ENCODE results near the gene ALDH4A1.
"Not testable (repeated sequence)": the region's sequence is repeated elsewhere in the genome, so short reads cannot be mapped to it uniquely, and the experiment has no call there.

ALDH4A1 gene

DNA sequence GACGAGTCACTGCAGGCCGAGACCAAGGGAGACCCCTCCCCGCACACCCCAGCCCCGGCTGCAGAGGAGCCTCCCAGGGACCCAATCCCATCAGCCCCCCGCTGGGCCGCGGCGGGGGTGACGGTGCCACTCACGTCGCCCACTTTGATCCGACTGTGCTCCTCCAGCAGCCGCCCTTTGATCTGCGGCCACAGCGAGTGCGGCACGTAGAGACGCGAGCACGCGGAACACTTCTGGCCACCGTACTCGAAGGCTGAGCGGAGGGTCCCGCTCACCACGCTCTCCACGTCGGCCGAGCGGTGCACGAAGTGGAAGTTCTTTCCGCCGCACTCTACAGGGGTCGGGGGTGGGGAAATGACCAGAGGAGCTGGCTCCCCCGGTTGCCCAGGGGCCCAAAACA lies 25.1 kb downstream of the ALDH4A1 start:
- no peak for DNase-seq (ENCODE audit: low spot score)

DNA sequence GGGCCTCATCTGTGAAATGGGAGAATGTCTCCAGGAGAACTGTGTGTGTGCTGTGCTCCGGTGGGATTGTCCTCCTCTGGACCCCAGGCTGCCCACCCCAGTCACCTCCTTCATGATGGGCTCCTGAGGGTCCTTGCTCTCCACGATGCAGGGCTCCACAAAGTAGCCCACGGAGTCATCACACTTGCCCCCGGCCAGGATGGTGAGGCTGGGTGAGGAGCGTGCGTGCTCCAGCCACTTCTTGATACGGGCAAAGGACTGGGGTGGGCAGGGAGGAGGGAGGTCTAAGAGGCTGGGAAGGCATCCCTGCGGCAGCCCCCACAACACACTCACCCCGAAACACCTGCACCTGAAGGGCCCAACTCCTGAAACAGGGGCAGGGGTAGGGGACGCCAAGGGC lies 26.1 kb downstream of the ALDH4A1 start:
- no peak for DNase-seq (ENCODE audit: low spot score)

DNA sequence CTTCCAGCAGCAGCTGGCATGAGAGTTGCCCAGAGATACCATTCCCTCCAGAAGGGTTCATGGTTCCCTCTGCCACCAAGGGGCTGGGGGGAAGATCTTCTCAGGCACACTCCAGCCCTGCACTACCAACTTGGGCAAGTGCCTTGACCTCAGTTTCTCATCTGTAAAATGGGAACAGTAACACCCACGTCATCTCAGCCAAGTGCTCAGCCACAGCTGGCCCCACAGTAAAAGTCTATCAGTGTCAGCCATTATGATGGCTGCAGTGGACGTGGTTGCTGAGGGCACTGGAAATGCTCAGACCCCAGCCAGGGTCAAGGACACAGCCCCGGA lies 26.6 kb downstream of the ALDH4A1 start:
- DNase-seq (ENCODE audit: low spot score) = no peak

DNA sequence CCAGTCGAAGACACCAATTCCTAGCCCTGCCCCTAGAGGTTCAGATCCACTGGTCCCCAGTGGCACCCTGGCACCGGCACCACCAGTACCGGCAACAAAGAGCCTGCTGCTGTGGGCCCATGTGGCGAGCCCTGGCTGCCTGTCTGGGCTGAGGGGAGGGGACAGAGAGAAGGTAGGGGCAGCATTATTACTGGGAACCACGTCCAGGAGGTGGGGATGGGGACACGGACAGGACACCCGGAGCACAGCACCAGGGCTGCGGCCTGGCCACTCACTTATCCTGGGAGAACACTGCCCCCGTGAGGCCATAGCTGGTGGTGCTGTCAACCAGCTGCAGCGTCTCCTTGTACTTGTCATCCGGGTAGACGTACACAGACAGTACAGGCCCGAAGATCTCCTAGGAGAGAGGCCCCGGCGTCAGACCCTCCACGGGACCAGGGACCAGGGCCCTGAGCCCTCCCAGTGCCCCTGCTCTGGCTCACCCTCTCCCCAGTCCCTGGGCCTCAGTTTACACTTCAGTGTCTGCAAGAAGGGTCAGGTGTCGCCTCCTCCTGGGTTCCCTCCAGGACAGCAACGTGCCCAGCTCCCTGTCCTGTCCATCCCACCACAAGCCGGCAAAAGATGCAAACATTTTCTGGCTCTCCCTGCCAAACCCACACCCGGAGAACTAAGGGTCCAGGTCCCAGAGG lies 27.1 kb downstream of the ALDH4A1 start:
- DNase-seq (ENCODE audit: low spot score) = peak; percentile 87

DNA sequence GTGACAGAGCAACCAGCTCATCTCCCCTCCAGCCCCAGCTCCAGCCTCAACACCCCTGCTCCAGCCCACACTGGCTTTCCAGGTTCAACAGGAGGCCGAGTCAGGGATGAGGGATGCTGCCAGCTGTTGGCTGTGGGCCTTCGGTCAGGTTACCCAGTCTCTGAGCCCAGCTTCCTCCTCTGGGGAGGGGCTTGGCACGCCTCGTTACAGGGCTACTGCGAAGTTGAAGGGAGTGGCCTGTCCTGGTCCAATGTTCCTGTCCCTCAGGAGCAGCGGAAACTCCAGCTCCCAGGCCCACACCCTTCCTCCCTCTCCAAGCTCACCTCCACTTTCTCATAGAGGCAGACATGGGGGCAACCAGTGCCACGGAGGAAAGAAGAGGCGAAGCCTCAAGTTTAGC lies 27.8 kb downstream of the ALDH4A1 start:
- no peak for DNase-seq (ENCODE audit: low spot score)

DNA sequence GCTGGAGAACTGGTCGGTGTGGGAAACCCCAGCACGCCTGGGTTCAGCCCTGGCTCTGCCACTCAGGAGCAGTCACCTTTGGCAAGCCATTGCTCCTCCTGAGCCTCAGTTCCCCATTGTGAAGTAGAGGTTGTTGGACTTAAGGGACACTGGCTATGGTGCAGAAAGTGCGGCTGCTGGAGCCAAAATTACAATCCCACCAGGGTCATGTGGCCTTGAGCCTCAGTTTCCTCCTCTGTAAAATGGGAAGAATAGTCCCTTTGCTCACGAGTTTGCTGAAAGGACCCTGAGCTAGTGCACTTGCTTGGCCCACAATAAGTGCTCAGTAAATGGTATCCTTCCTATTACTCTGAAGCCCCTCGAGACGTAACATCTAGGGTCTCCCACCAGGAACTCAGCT lies 28.3 kb downstream of the ALDH4A1 start:
- DNase-seq (ENCODE audit: low spot score) = no peak

DNA sequence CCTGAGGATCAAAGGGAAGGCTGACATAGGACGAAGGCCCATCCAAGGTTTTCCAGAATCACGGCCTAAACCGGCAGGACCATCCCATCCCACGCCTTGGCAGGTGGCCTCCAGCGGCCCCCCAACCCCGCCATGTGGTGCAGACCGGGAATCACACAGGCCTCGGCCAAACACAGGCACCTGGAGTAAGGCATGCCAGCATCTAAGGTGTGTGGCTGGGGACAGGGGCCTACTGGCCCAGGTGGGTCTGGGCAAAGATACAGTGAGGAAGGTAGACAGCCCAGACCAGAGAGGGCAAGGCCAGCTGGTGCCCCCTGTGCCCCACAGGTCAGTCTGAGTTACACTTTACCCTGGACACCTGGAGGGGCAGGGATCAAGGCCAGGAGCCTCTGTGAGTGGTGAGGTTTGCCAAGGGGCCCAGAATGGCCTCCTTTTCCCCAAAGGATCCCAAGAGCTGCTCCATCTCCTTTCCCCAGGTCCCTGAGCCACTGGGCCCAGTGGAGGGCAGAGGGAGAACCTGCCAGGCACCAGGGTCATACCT lies 30.2 kb downstream of the ALDH4A1 start:
- no peak for DNase-seq (ENCODE audit: low spot score)

DNA sequence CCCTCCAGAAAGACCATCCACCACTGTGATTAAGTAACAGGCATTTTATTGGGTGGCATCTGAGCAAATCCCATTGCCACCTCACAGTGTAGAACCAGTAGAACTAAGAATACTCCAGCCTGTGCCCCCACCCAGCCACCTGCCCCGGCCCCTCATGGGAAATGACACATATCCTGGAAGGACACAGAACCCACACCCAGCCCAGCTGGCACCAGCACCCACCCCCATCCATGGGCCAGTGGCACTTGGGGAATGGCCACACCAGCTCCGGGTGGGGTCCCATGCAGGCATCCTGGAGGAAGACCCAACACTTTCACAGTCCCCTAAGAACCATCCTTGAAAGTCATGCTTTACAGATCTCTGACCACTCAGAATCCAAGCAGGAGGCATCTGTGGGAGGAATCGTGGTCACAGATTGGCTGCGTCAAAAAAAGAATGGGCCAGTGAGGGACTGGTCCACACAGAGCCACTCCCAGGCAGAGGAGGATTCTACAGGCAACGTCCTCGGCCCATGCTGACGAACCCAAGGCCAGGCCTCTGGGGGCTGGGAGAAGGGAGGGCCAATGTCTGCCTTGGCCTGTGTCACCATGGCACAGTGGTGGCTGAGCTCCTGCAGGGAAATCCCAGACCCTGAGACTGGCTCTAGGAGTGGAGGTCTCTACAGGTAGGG lies 30.8 kb downstream of the ALDH4A1 start:
- DNase-seq (ENCODE audit: low spot score) = no peak

DNA sequence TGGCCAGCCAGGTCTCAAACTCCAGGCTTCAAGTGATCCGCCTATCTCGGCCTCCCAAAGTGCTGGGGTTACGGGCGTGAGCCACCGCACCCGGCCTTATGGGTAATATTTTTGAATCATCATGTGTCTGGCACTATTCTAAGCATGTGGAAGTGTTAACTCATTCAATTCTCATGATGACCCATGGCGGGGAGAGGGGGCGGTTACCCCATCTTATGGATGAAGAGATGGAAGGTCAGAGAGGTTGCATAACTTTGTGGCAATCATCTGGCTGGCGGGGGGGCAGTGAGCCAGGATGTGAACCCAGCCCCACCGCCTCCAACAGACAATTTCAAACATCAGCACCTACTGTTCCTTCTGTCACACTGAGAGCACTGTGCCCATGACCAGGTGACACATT lies 31.4 kb downstream of the ALDH4A1 start:
- no peak for DNase-seq (ENCODE audit: low spot score)

DNA sequence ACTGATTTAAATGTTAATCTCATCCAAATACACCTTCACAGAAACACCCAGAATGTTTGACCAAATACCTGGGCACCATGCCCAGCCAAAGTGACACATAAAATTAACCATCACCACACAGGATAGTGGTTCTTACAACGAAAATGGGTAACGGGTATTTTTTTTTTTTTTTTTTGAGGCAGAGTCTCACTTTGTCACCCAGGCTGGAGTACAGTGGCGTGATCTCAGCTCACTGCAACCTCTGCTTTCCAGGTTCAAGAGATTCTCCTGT lies 31.8 kb downstream of the ALDH4A1 start:
- not testable (repeated sequence) for DNase-seq (ENCODE audit: low spot score)

DNA sequence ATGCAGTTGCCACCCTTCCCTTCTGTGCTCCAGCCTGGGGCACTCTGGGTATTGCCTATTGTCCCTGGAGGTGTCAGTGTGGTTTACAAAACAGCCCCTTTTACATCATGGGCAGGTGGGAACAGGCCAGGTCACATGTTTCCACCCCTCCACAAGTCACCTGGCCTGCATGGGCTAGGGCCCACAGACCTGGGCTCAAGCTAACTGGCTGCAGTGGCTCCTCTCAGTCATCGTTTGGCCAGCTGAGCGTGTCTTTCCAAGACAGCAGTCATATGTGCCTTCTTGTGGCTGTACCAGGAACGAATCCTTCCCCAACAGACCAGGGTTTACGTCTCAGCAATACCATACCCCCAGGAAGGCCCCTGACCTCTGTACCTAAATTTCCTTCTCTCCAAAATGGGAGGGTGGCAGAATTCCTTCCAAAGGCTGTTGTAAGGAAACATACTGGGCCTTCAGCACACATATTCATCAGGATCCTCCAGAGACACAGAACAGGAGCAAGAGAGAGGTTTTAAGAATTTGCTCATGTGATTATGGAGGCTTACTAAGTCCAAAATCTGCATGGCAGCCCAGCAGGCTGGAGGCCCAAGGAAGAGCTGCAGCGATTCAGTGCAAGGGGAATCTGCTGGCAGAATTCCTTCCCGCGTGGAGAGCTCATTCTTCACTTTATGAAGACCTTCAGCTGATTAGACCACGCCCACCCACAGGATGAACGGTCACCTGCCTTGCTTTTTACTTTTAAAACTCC lies 32.3 kb downstream of the ALDH4A1 start:
- DNase-seq (ENCODE audit: low spot score) = no peak

DNA sequence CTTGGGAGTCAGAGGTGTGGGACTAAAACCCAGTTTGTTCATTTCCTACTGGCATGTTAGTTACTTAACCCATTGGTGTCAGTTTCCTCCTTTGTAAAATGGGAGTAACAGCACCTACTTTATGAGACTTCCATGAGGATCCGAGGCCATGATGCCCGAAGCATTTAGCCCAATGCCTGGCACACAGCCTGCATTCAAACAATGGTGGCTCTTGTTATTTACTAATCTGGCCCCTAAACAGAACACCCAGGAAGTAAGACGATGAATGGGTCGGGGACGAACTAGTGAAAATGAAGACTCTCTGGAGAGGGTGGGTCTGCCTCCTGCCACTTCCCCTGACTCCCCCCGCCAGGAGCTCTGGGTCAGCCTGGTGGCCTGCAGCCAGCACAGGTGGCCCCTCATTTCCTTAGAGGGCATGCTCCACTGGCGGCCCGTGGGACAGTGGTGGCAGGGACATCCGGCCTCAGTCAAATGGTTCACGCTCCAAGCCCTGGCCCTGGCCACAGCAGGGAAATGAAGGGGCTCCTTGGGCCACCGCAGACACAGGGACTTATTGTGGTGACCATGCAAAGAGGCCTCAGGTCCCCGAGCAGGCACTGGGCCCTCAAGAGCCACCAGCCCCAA lies 33.4 kb downstream of the ALDH4A1 start:
- DNase-seq (ENCODE audit: low spot score) = no peak

DNA sequence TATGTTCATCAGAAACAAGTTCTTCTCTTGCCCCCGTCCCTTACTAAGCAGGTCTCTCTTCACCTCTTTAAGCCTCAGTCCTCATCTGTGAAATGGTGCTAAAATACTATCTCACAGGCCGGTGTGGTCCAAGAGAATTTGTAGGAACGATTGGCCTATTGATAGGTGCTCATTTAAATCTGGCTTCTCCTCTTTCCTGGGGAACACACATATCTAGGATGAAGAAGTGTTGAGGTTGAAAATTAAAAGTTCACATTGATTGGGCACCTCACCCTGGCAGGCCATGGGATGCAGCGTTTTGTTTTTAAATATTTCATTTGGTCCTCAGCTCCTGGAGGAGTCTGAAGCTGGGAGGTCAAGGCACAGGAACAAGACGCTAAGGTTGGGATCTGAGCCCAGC lies 34.0 kb downstream of the ALDH4A1 start:
- DNase-seq (ENCODE audit: low spot score) = no peak

DNA sequence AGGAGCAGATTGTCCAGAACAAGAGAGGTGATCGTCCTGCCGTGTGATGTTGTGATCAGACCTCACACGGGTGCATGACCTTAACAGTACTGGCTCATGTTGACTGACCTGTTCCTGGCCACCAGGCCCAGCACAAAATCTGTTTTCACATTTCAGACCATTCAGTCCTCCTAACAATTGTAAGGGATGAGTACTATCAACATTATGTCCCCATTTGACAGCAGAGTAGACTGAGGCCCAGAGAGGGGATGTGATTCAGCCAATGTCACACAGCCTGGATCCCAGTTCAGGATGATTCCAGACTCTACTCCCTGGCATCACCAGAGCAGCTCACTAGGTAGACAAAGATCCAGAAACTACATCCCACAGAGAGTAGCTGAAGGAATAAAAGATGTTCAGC lies 35.5 kb downstream of the ALDH4A1 start:
- no peak for DNase-seq (ENCODE audit: low spot score)

DNA sequence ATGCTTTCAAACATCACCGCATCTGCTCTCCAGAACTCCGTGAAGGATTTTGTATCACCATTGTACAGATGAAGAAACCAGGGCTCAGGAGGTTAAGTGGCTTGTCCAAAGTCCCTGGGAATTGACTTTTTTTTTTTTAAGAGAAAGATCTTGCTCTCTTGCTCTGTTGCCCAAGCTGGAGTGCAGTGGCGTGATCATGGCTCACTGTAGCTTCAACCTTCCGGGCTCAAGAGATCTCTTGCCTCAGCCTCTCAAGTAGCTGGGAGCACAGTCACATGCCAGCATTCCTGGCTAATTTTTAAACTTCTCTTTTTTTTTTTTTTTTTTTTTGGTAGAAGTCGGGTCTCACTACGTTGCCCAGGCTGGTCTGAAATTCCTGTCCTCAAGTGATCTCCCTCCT lies 36.0 kb downstream of the ALDH4A1 start:
- no peak for DNase-seq (ENCODE audit: low spot score)

DNA sequence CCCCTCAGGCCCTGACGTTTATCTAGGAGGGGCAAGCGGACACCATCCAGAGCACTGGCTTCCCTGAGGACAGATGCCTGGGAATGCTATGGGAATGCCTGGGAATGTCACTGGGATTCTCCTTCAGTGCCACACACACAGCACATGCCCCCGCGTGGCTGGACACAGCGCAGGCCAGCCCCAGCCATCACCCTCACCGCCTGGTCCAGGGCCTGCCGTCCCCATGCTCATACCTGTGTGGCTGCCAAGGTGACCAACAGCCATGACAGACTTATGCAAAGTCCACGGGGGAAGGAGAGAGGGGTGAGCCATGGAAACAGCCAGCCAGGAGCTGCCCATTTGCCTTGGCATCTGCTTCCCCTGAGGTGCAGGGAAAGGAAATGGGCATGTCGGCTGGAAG lies 37.2 kb downstream of the ALDH4A1 start:
- no peak for DNase-seq (ENCODE audit: low spot score)

DNA sequence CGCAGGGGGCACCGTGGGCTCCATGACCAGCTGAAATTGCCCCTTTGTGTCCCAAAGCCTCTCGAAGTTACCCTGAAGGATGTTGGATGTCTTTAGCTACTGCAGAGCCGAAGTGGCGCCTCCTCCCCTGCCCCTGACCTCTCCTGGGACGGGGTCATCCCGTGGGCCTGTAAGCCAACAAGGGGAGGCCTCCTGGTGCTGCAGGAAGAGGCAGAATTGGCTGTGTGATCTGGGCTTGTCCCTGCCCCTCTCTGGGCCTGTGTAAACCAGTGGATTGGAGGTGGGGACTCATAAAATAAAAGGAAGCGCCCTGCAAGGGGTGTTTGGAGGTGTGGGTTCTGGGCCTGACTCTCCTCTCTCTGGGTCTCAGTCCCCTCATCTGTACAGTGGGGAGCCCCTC lies 40.8 kb downstream of the ALDH4A1 start:
- no peak for DNase-seq (ENCODE audit: low spot score)

DNA sequence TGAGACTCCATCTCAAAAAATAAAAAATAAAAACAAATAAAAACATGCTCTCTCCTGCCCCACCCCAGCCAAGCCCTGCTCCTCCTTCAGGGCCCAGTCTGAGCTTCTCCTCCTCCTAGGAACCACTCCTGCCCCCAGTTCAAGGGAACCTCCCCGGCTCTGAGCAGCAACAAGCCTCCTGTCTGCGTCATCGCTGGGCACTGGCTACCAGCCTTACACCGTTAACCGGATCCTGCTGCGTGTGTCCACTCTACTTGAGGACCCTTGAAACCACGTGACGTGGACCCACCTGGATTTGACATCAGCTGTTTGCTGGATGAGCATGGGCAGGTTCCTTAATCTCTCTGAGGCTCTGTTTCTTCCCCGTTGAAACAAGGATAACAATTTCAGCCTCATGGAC lies 41.3 kb downstream of the ALDH4A1 start:
- DNase-seq (ENCODE audit: low spot score) = no peak

DNA sequence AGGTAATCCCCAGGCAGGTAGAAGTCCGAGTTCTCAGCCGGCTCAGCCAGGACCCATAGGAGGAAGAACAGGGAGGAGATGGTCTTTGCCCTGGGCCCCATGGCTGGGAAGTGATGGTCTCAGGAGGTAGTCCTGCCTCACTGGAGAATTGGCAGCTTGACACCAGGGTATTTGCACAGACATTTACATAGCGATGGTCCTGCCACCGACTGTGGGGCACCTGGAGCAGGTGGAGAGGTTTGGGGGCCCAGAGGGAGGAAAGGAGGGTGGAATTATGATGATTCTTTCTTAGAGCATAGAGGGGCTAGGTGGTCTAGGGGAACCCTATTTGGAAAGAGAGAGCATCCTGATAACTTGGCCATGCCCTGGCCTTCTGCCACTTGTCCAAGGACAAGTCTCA lies 42.8 kb downstream of the ALDH4A1 start, which contains the start of gene TAS1R2:
Gene TAS1R2 (minus strand): TSS at position 101 of the 400 bp plus-strand sequence. CDS start 0 bp downstream, at position 101.
- DNase-seq (ENCODE audit: low spot score) = no peak

DNA sequence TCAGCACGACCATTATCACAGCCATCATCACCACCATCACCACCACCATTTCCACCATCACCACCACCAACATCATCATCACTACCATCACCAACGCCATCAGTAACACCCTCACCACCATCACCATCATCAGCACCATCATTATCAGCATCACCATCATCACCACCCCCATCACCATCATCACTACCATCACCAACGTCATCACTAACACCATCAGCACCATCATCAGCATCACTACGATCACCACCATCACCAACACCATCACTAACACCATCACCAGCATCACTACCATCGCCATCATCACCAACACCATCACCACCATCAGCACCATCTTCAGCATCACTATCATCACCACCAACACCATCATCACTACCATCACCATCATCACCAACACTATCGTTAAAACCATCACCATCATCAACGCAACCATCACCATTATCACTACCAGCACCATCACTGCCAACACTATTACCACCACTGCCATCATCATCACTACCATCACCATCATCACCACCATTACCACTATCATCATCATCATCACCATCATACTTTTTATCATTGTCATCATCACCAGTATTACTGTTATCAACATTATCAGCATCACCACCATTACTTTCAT lies 44.2 kb downstream of the ALDH4A1 start:
- no peak for DNase-seq (ENCODE audit: low spot score)

DNA sequence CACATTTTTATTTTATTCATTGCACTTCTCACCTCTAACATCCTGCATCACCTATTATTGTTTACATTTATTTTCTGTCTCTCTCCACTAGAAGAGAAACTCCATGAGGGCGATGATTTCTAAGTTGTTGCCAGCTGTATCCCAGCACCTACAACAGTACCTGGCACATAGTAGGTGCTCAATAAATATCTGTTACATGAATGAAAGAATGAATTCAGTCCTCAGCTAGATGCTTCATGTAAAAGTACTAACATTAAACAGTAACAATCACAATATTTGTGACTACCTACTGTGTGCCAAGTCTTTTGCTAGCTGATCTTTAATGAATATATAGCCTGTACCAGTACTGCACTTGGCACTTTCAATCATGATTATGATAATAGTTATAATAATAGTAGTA lies 45.9 kb downstream of the ALDH4A1 start:
- DNase-seq (ENCODE audit: low spot score) = no peak

DNA sequence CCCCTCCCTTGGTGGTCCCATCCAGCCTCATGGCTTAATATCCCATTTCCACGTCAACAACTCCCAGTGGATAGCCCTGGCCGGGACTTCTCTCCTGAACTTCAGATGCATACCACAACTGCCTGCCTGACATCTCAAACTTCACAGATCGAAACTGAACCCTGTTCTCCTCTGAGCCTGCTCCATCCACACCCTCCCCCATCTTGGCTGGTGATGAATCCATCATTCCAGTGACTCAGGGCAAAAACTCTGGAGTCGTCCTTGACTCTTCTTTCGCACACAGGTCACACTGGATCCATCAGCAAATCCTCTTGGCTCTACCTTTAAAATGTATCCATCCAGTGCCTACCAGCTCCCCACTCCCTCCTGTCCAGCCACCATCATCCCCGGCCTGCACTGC lies 46.8 kb downstream of the ALDH4A1 start:
- no peak for DNase-seq (ENCODE audit: low spot score)

Measured in D341Med (cell line).